GM11168 (cell line): ENCODE measurements around the gene ASTN2.

Source experiments
- in situ Hi-C: fragments of 300-500 bp; cut with MboI; formaldehyde crosslinking; loops from one replicate; pipeline ENCODE4 v1.12.0; 2022; ENCODE audit warnings: low sequenced_read_pairs; ENCODE audit not compliant: unreplicated experiment

Gene ASTN2

GRCh38 chr9:116543731-116544400, 871.0 kb downstream of the ASTN2 start:
- in situ Hi-C loops: no loop called here

- in situ Hi-C loops: no loop called here
These were observed 873.5 kb downstream of the ASTN2 start for GRCh38 chr9:116541402-116541801.

- in situ Hi-C loops: no loop called here
These were observed 875.3 kb downstream of the ASTN2 start for GRCh38 chr9:116539549-116539948.

- in situ Hi-C loops: no loop called here
These were observed 889.2 kb downstream of the ASTN2 start for GRCh38 chr9:116525611-116526010.

GRCh38 chr9:116524778-116525470, 889.9 kb downstream of the ASTN2 start:
- in situ Hi-C loops: no loop called here

- in situ Hi-C loops: no loop called here
These were observed 894.6 kb downstream of the ASTN2 start for GRCh38 chr9:116520218-116520617.

- in situ Hi-C loops: no loop called here
These were observed 898.4 kb downstream of the ASTN2 start for GRCh38 chr9:116516456-116516855.

- in situ Hi-C loops: no loop called here
These were observed 899.3 kb downstream of the ASTN2 start for GRCh38 chr9:116515541-116515940.

- in situ Hi-C loops: no loop called here
These were observed 908.2 kb downstream of the ASTN2 start for GRCh38 chr9:116506685-116507084.

GRCh38 chr9:116504893-116505480, 909.9 kb downstream of the ASTN2 start:
- in situ Hi-C loops: no loop called here

- in situ Hi-C loops: no loop called here
These were observed 910.8 kb downstream of the ASTN2 start for GRCh38 chr9:116504081-116504480.

GRCh38 chr9:116502746-116503145, 912.1 kb downstream of the ASTN2 start:
- in situ Hi-C loops: no loop called here

- in situ Hi-C loops: no loop called here
These were observed 913.0 kb downstream of the ASTN2 start for GRCh38 chr9:116501871-116502270.

- in situ Hi-C loops: no loop called here
These were observed 914.6 kb downstream of the ASTN2 start for GRCh38 chr9:116499986-116500871.

- in situ Hi-C loops: no loop called here
These were observed 915.4 kb downstream of the ASTN2 start for GRCh38 chr9:116499434-116499833.

- in situ Hi-C loops: no loop called here
These were observed 917.6 kb downstream of the ASTN2 start for GRCh38 chr9:116497095-116497890.

GRCh38 chr9:116496167-116496566, 918.7 kb downstream of the ASTN2 start:
- in situ Hi-C loops: no loop called here

GRCh38 chr9:116495725-116496124, 919.1 kb downstream of the ASTN2 start:
- in situ Hi-C loops: no loop called here

GRCh38 chr9:116494815-116495634, 919.8 kb downstream of the ASTN2 start:
- in situ Hi-C loops: no loop called here
